Thyroid gland (tissue), 4 donors: ENCODE results near the gene PANX2.

Experiments
- CTCF ChIP-seq, 6 experiments: fragments of 200-600 bp in 3 of 6; fragments of 450-650 bp in 3 of 6; sonication (generic) in 3 of 6; IDR thresholded peaks; one replicate each; pipeline ENCODE4 v1.5.1; 2016 to 2019; ENCODE audit warnings: antibody characterized with exemption in 6 of 6, mild to moderate bottlenecking in 2 of 6, inconsistent platforms in 1 of 6, moderate library complexity in 1 of 6
- POLR2A ChIP-seq, 2 donors: fragments of 450-650 bp; IDR thresholded peaks; one replicate each; pipeline ENCODE4 v1.6.1; 2017; ENCODE audit warnings: antibody characterized with exemption in 2 of 2, mild to moderate bottlenecking in 2 of 2, moderate library complexity in 1 of 2

- TF ChIP-seq CTCF (IDR thresholded peaks at IDR 0.05) (no peak), POLR2A (IDR thresholded peaks at IDR 0.05) (no peak)
Measured at GRCh38 chr22:50203288-50203687, 32.8 kb downstream of the PANX2 start.
